Fibroblast of mammary gland (primary cell): ENCODE results near the gene CCDC92B.
A peak's percentile ranks its signal among the peaks of the same experiment; 100 is the strongest.
"Not testable (repeated sequence)": the region's sequence is repeated elsewhere in the genome, so short reads cannot be mapped to it uniquely, and the experiment has no call there.

Experiments used
- DNase-seq: peaks from one replicate; pipeline ENCODE4 v3.0.0-alpha.2; 2010; ENCODE audit warnings: low read depth
- H3K4me3 ChIP-seq: 2 replicates; pipeline ENCODE4 v1.5.1; 2011; ENCODE audit warnings: low read depth, mild to moderate bottlenecking, low read length, moderate library complexity; ENCODE audit not compliant: control insufficient read depth
- CTCF ChIP-seq: conservative IDR thresholded peaks from 2 replicates; pipeline ENCODE4 v1.5.1; 2011; ENCODE audit warnings: low read depth, low read length, inconsistent platforms; ENCODE audit not compliant: control insufficient read depth, insufficient read depth

CCDC92B gene

GRCh38 chr17:2795441-2796163, 46.1 kb upstream of the CCDC92B start:
- DNase-seq: no peak
- no peak for TF ChIP-seq CTCF
- H3K4me3 ChIP-seq: no peak overlapping the region

DNA sequence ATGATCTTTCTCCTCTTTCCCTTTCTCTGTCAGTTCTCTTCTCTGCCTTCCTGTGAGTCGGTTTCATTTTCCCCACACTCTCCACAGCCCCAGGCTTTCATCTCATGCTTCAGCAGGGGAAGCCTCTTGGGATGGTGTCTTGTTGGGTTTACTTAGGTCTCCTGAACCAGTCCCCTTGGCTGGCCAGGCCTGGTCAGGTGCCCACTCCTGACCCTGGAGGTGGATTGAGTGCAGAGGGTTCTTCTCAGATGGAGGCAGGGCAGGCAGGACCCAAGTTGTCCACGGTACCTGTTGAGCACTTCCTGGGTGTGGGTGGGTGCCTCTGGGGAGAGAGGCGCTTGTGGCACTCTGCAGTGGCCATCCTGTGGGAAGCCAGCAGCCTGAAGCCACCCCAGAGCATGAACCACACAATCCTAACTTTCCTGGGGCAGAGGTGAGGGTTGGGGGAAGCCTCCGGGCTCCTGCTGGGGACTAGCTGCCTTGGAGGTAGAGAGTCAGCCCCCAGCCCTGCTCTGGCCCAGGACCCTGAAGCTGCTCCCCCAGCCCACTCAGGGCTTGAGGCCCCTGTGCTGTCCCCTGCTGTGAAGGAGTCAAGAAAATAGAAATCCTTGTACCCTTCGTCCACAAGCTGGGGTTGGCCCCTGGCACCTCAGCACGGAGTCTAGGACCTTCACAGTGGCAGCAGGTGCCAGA, 44.8 kb upstream of the CCDC92B start:
- no peak for TF ChIP-seq CTCF
- H3K4me3 ChIP-seq: no peak overlapping the region
- DNase-seq: no peak

GRCh38 chr17:2792366-2793169, 43.1 kb upstream of the CCDC92B start:
- H3K4me3 ChIP-seq: no peak overlapping the region
- no peak for TF ChIP-seq CTCF
- DNase-seq: no peak

- H3K4me3 ChIP-seq: no peak overlapping the region
- peak; percentile 5 for DNase-seq
- TF ChIP-seq CTCF: no peak
These were observed 40.2 kb upstream of the CCDC92B start for GRCh38 chr17:2789700-2790099.

GRCh38 chr17:2786176-2786881, 36.9 kb upstream of the CCDC92B start:
- DNase-seq: peak; percentile 83
- TF ChIP-seq CTCF: peak; percentile 90
- no peak overlapping the region for H3K4me3 ChIP-seq

DNA sequence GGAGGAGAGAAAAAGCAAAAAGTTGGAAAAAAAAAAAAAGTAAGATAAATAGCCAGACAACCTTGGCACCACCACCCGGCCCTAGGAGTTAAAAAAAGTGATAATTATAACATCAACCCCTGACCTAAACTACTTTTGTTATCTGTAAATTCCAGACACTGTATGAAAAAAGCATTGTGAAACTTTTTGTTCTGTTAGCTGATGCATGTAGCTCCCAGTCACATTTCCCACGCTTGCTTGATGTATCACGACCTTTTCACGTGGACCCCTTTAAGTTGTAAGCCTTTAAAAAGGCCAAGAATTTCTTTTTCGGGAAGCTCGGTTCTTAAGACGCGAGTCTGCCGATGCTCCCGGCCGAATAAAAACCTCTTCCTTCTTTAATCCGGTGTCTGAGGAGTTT, 35.9 kb upstream of the CCDC92B start:
- not testable (repeated sequence) for DNase-seq, H3K4me3 ChIP-seq
